Kidney glomerular epithelial cell (primary cell): ENCODE results near the gene PRKAR1B.

Source experiments
- DNase-seq: peaks from one replicate; lab custom pipeline; 2025; lab: John Stamatoyannopoulos, UW

The PRKAR1B gene

DNA sequence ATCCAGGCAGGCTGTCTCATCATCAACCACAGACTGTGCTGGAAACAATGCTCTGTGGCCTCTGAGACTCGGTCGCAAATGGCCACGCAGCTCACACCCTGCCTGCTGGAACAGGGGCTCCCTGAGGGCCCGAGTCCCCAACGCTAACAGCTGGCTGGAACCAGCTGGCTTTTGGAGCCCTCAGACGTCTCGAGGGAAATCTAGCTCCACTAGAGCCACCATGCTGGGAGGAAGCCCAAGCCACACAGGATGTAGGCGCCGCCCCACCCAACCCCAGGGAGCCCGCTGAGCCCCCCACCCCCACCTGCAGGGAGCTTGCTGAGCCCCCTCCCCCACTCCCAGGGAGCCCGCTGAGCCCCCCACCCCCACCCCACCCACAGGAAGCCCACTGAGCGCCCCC lies 186.1 kb downstream of the PRKAR1B start:
- no peak for DNase-seq

DNA sequence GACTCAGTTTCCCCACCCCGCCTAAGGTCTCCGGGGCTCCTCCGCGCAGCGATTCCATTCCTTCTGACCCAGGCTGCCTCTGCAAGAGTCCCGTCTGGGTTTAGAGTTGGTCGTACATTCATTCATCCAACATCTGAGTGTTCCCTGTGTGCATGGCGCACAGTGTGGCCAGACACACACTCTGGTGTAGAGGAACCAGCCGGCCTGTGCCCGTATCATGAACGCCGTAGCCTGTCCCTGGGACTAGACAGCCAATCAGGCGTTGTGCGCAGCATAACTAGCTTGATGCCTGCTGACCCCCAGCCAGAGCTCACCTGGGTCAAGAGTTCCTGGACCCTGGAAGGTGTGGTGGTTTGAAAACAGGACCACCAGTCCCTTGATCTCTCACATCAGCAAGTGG lies 186.5 kb downstream of the PRKAR1B start:
- DNase-seq: no peak

DNA sequence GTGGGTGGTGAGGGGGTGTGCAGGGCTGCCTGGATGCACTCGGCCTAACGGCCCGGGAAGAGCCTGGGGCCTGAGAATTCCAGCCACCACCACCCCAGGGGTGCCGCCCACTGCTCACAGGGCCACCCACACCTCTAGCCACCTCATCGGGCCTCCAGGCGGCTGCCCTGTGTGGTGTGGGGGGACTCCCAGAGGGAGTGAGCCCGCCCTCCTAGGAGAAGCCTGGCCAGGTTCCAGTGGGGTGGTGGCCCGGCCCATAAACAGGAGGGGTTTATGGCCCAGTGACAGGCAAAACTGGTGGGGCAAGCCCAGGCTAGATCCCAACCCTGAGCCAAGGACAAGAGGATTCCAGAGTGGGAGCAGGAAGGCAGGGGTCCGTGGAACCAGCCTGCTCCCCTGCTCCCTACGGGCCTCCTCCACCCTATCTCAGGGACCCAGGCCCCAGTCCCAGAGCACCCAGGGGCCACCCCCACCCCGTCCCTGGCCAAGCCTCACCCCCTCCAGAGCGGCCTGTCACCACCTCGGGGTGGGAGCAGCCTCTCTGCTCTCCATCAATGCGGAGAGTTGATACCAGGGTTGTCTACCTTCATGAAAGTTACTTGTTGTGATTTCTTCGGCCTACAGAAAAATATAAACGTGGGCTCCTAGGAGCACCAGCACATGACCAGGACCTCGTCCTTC lies 187.2 kb downstream of the PRKAR1B start:
- DNase-seq: peak; percentile 86

- DNase-seq: peak; percentile 63
These were observed 188.1 kb downstream of the PRKAR1B start for GRCh38 chr7:538764-539685.

- DNase-seq: peak; percentile 80
These were observed 189.0 kb downstream of the PRKAR1B start for GRCh38 chr7:537911-538634.

- no peak for DNase-seq
These were observed 190.8 kb downstream of the PRKAR1B start for GRCh38 chr7:536231-536630.

DNA sequence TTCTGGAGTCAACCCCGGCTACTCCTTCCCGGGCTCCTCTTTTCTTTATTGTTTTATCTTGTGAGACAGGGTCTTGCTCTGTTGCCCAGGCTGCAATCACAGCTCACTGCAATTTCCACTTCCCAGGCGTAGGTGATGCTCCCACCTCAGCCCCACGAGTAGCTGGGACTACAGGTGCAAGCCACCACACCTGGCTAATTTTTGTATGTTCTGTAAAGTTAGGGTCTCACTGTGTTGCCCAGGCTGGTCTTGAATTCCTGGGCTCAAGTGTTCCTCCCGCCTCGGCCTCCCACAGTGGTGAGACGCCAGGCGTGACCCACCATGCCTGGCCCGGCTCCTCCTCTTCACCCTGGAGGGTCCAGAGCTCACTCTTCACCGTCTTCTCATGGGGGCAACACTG lies 192.1 kb downstream of the PRKAR1B start:
- no peak for DNase-seq

GRCh38 chr7:534075-534474 lies 193.0 kb downstream of the PRKAR1B start:
- no peak for DNase-seq

DNA sequence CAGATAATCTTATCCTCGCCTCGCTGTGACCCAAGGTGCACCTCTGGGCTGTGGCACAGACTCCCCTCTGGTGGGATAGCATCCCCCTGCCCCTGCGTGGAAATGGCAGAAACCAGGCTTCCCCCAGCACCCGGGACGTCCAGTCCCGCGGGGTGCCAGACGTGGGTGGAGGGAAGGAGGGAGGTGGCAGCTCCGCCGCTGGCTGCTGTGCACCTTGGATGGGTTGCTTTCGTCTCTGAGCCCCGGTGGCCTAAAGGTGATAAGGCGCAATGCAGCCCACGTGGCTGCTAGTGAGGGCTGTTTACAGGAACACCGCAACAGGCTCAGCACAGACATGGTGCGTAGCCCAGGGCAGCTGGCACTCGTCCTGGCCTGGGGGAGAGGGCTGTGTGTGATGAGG lies 193.8 kb downstream of the PRKAR1B start:
- no peak for DNase-seq

DNA sequence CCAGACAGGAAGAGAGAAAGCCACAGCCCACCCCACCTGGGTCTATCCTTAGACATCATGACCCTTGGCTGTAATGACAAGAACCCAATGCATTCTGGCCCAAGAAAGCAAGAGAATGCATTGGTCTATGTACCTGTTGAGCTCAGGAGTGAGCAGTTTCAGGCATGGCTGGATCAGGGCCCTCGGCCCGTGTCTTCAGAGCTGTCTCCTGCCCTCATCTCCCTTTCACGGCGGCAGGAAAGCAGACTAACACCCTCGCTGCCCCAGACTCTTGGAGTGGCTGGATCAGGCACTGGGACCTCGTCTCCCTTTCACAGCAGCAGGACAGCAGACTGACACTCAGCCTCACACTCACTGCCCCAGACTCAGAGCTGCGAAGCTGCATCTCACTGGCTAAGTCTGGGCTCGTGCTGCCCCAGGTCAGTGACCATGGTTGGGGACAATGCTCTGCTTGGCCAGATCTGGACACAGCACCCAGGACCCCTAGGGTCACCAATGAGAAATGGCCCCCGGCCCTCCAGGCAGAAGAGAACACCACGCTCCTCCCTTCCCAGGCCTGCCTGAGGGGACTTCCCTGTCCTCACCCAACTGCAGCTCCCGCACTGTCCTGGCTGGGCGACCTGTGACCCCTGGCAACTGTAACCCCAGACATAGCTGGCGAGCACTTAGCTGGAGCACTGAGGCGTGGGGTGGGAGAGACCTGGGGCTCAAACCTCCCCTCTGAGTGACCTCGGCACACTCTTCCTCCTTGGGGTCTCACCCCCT lies 194.5 kb downstream of the PRKAR1B start:
- DNase-seq: no peak

- DNase-seq: no peak
These were observed 195.3 kb downstream of the PRKAR1B start for GRCh38 chr7:531777-532176.

- no peak for DNase-seq
These were observed 198.6 kb downstream of the PRKAR1B start for GRCh38 chr7:528451-528850.

DNA sequence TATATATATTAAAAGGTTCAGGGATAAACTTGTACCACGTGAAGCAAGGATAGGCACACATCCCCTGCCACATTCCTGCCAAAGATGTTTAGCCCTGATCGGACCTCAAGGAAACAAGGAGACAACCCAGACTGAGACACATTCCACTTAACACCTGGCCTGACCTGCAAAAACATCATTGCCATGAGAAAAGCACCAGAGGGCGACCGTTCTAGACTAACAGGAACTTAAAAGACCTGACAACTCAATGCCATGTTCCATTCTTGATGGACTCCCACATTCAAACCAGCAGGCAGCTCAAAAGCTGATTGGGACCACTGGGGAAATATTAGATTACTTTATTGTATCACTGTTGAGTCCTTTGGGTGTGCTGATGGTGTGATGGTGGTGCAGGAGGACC lies 199.4 kb downstream of the PRKAR1B start:
- no peak for DNase-seq

GRCh38 chr7:526460-527034 lies 200.5 kb downstream of the PRKAR1B start:
- DNase-seq: no peak

- DNase-seq: no peak
These were observed 201.3 kb downstream of the PRKAR1B start for GRCh38 chr7:525740-526139.

- no peak for DNase-seq
These were observed 202.3 kb downstream of the PRKAR1B start for GRCh38 chr7:524800-525199.

- no peak for DNase-seq
These were observed 203.4 kb downstream of the PRKAR1B start for GRCh38 chr7:523347-524336.

DNA sequence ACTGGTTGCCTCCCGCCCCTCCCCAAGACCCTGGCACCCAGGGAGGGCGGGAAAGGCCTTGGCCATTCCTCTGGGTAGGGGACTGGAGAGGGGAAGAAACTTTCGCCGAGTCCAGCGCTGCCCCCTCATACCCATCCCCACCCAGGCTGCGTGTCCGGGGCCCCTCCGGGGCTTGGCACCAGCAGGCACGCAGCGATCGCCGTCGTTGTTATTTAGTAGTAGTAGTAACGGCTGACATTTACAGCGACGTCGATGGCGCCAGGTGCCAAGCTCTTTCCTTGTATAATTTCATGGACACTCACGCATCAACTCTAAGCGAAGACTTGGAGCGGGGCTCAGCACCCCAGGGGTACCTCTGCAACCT lies 204.1 kb downstream of the PRKAR1B start:
- no peak for DNase-seq

GRCh38 chr7:522071-522950 lies 204.8 kb downstream of the PRKAR1B start:
- peak; percentile 31 for DNase-seq
